ENCODE data around the gene ATXN2. TPM values are rescaled to one million over a fixed set of nuclear protein-coding genes. Genes with fewer than 3 reads are reported as not detected.
"Not testable (repeated sequence)": the region's sequence is repeated elsewhere in the genome, so short reads cannot be mapped to it uniquely, and the experiment has no call there.

The ATXN2 gene
- total RNA-seq, 2 experiments from 2014 or later: 36.1 to 81.4 TPM

DNA sequence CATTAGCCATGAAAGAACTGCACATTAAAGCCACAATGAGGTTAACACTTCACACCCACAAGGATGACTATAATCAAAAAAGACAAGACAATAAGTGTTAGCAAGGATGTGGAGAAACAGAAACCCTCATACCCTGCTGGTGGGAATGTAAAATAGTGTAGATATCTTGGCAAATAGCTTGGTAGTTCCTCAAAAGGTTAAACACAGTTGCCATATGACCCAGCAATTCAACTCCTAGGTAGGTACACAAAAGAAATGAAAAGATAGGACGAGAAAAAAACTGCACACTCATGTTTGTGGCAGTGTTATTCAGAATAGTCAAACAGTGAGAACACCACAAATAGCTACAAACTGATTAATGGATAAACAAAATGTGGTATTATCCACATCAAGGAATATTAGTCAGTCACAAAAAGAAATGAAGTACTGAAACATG lies 93.5 kb downstream of the ATXN2 start:
- Histone ChIP-seq H3K27ac (ENCODE audit: low read depth, low read length, poor library complexity, severe bottlenecking) (no peak overlapping the region), H3K4me2 (ENCODE audit: low read length) (no peak overlapping the region), H3K9me3 (ENCODE audit: low read length) (no peaks in the 10 kb centered on the region), H3K4me1 (ENCODE audit: insufficient read depth, low read length, poor library complexity, severe bottlenecking) (no peaks in the 10 kb centered on the region), H3K36me3 (ENCODE audit: insufficient read depth, low read length) (peaks cover 75% of the 10 kb centered on the region), H3K4me3 (ENCODE audit: low read depth, low read length, poor library complexity, severe bottlenecking) (no peak overlapping the region), H3K79me2 (ENCODE audit: insufficient read depth, low read depth, low read length) (no peaks in the 10 kb centered on the region), H4K20me1 (ENCODE audit: insufficient read depth, low read length) (no peaks in the 10 kb centered on the region), H2AFZ (ENCODE audit: low read length) (no peak overlapping the region), H3K9me2 (ENCODE audit: insufficient read depth, low read length) (no peaks in the 10 kb centered on the region)
- no peak for TF ChIP-seq EZH2phosphoT487 (IDR thresholded peaks at IDR 0.05; ENCODE audit: borderline replicate concordance, low read depth, low read length)
- TF ChIP-seq, protein P1, sequence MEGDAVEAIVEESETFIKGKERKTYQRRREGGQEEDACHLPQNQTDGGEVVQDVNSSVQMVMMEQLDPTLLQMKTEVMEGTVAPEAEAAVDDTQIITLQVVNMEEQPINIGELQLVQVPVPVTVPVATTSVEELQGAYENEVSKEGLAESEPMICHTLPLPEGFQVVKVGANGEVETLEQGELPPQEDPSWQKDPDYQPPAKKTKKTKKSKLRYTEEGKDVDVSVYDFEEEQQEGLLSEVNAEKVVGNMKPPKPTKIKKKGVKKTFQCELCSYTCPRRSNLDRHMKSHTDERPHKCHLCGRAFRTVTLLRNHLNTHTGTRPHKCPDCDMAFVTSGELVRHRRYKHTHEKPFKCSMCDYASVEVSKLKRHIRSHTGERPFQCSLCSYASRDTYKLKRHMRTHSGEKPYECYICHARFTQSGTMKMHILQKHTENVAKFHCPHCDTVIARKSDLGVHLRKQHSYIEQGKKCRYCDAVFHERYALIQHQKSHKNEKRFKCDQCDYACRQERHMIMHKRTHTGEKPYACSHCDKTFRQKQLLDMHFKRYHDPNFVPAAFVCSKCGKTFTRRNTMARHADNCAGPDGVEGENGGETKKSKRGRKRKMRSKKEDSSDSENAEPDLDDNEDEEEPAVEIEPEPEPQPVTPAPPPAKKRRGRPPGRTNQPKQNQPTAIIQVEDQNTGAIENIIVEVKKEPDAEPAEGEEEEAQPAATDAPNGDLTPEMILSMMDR (conservative IDR thresholded peaks at IDR 0.05; ENCODE audit: low read length): no peak
- BruUV-seq (replicated peaks): no TSS peak
- DNase-seq (ENCODE audit: low spot score): no peak
- ChIA-PET CTCF (ENCODE audit: unreplicated experiment) (no interaction called here), POLR2A (interaction anchor here (0.8 kb wide), 1 partner anchor 97 kb away, joined by 3 read pairs; no protein-coding TSS in a partner anchor)
- intact Hi-C loops (cut with micrococcal nuclease; ENCODE audit: unreplicated experiment): no loop called here

DNA sequence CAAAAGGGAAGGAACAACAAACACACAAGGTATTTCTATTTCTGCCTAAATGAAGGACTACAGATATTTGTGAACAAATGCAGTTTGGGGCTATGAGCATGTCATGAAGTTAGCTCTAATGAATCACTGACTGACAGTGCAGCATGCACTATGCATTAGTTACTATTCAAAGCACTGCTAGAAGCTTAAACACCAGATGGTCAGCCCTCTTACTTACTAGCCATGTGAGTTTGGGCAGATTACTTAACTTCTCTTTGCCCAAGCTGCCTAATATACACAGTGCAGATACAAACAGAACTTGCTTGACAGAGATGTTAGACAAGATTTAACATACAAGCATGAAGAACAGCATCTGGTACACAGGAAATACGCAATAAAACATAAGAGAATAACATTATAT lies 96.0 kb downstream of the ATXN2 start:
- no peak overlapping the region for H2AFZ ChIP-seq (ENCODE audit: low read length)
- no peak overlapping the region for H3K4me2 ChIP-seq (ENCODE audit: low read length)
- no peak overlapping the region for H3K4me3 ChIP-seq (ENCODE audit: low read depth, low read length, poor library complexity, severe bottlenecking)
- no peaks in the 10 kb centered on the region for H3K9me3 ChIP-seq (ENCODE audit: low read length)
- no peaks in the 10 kb centered on the region for H3K9me2 ChIP-seq (ENCODE audit: insufficient read depth, low read length)
- H3K79me2 ChIP-seq (ENCODE audit: insufficient read depth, low read depth, low read length): no peaks in the 10 kb centered on the region
- CTCF ChIA-PET (ENCODE audit: unreplicated experiment): no interaction called here
- BruUV-seq (replicated peaks): no TSS peak
- POLR2A ChIA-PET: no interaction called here
- no peaks in the 10 kb centered on the region for H3K4me1 ChIP-seq (ENCODE audit: insufficient read depth, low read length, poor library complexity, severe bottlenecking)
- no peak for DNase-seq (ENCODE audit: low spot score)
- H3K27ac ChIP-seq (ENCODE audit: low read depth, low read length, poor library complexity, severe bottlenecking): no peak overlapping the region
- TF ChIP-seq EZH2phosphoT487 (IDR thresholded peaks at IDR 0.05; ENCODE audit: borderline replicate concordance, low read depth, low read length): no peak
- TF ChIP-seq, protein P1 (conservative IDR thresholded peaks at IDR 0.05; ENCODE audit: low read length): no peak
- intact Hi-C loops (cut with micrococcal nuclease; ENCODE audit: unreplicated experiment): no loop called here
- H4K20me1 ChIP-seq (ENCODE audit: insufficient read depth, low read length): no peaks in the 10 kb centered on the region
- H3K36me3 ChIP-seq (ENCODE audit: insufficient read depth, low read length): peaks cover 64% of the 10 kb centered on the region

DNA sequence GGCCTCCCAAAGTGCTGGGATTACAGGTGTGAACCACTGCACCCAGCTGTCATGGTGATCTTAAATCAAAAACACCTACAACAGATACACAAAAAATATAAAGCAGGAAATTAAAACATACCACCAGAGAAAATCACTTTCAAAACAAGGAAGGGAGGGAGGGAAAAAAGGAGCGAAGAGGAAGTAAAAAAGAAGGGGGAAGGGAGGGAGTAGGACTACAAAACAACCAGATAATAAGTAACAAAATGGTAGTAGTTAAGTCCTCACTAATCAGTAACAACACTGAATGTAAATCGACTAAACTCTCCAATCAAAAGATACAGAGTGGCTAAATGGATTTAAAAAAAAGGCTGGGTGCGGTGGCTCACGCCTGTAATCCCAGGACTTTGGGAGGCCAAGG lies 104.4 kb downstream of the ATXN2 start:
- POLR2A ChIA-PET: interaction anchor here (0.6 to 1.1 kb wide), 2 partner anchors 16 to 317 kb away, joined by 3 to 8 read pairs; no protein-coding TSS in a partner anchor
- H3K79me2 ChIP-seq (ENCODE audit: insufficient read depth, low read depth, low read length): no peaks in the 10 kb centered on the region
- DNase-seq (ENCODE audit: low spot score): no peak
- no peak overlapping the region for H2AFZ ChIP-seq (ENCODE audit: low read length)
- no peak overlapping the region for H3K4me2 ChIP-seq (ENCODE audit: low read length)
- H3K4me1 ChIP-seq (ENCODE audit: insufficient read depth, low read length, poor library complexity, severe bottlenecking): peaks cover 4% of the 10 kb centered on the region
- no peaks in the 10 kb centered on the region for H3K9me3 ChIP-seq (ENCODE audit: low read length)
- H3K4me3 ChIP-seq (ENCODE audit: low read depth, low read length, poor library complexity, severe bottlenecking): no peak overlapping the region
- H3K36me3 ChIP-seq (ENCODE audit: insufficient read depth, low read length): peaks cover 82% of the 10 kb centered on the region
- intact Hi-C loops (cut with micrococcal nuclease; ENCODE audit: unreplicated experiment): no loop called here
- CTCF ChIA-PET (ENCODE audit: unreplicated experiment): no interaction called here
- no peaks in the 10 kb centered on the region for H4K20me1 ChIP-seq (ENCODE audit: insufficient read depth, low read length)
- no peaks in the 10 kb centered on the region for H3K9me2 ChIP-seq (ENCODE audit: insufficient read depth, low read length)
- no peak for TF ChIP-seq EZH2phosphoT487 (IDR thresholded peaks at IDR 0.05; ENCODE audit: borderline replicate concordance, low read depth, low read length)
- TF ChIP-seq, protein P1 (conservative IDR thresholded peaks at IDR 0.05; ENCODE audit: low read length): no peak
- no peak overlapping the region for H3K27ac ChIP-seq (ENCODE audit: low read depth, low read length, poor library complexity, severe bottlenecking)
- BruUV-seq (replicated peaks): no TSS peak

DNA sequence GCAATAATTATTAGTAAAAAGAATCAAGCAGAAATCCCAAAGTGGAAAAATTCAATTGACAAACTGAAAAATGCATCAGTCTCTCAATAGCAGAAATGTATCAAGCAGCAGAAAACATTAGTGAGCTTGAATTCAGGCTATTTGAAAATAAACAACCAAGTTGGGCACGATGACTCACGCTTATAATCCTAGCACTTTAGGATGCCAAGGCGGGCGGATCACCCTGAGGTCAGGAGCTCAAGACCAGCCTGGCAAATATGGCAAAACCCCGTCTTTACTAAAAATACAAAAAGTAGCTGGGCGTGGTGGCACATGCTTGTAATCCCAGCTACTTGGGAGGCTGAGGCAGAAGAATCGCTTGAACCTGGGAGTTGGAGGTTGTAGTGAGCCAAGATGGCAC lies 106.1 kb downstream of the ATXN2 start:
- CTCF ChIA-PET (ENCODE audit: unreplicated experiment): interaction anchor here (0.6 kb wide), 1 partner anchor 619 kb away, joined by 3 read pairs; no protein-coding TSS in a partner anchor
- H3K4me3 ChIP-seq (ENCODE audit: low read depth, low read length, poor library complexity, severe bottlenecking); H3K9me3 ChIP-seq (ENCODE audit: low read length); H2AFZ ChIP-seq (ENCODE audit: low read length); H3K27ac ChIP-seq (ENCODE audit: low read depth, low read length, poor library complexity, severe bottlenecking); H3K9me2 ChIP-seq (ENCODE audit: insufficient read depth, low read length); H4K20me1 ChIP-seq (ENCODE audit: insufficient read depth, low read length); BruUV-seq (replicated peaks); H3K4me2 ChIP-seq (ENCODE audit: low read length); H3K4me1 ChIP-seq (ENCODE audit: insufficient read depth, low read length, poor library complexity, severe bottlenecking); H3K79me2 ChIP-seq (ENCODE audit: insufficient read depth, low read depth, low read length); intact Hi-C loops (cut with micrococcal nuclease; ENCODE audit: unreplicated experiment); DNase-seq (ENCODE audit: low spot score): not testable (repeated sequence)
- POLR2A ChIA-PET: interaction anchor here (0.6 to 0.7 kb wide), 2 partner anchors 13 to 45 kb away, joined by 4 to 6 read pairs; no protein-coding TSS in a partner anchor
- H3K36me3 ChIP-seq (ENCODE audit: insufficient read depth, low read length): peaks cover 82% of the 10 kb centered on the region
